ENCODE results near the gene ARHGAP22.

GRCh38 chr10:48464871-48465736 lies 139.8 kb downstream of the ARHGAP22 start:
- TF ChIP-seq POLR2AphosphoS5 (IDR thresholded peaks at IDR 0.05; ENCODE audit: low read depth, low read length) (no peak), SIN3A (IDR thresholded peaks at IDR 0.05; ENCODE audit: borderline replicate concordance, insufficient read depth, low read length) (no peak), TAF1 (IDR thresholded peaks at IDR 0.05; ENCODE audit: borderline replicate concordance, insufficient read depth, low read length) (no peak), REST (IDR thresholded peaks at IDR 0.05; ENCODE audit: insufficient read depth in 1 of 2, low read depth in 2 of 2, low read length in 2 of 2) (no peak), FOXP2 (optimal IDR thresholded peaks at IDR 0.05; ENCODE audit: borderline replicate concordance, extremely low read depth, extremely low read length, insufficient read depth) (no peak)

Measured in PFSK-1 (cell line).